OCI-LY3 (cell line): ENCODE results near the gene CPLANE1.

Experiments used
- CTCF ChIP-seq: fragments of 200-600, 300-600 bp; sonication (generic); IDR thresholded peaks from 2 replicates; pipeline ENCODE4 v1.5.1; 2014; ENCODE audit warnings: antibody characterized with exemption, low read length, low read depth
- EZH2phosphoT487 ChIP-seq: fragments of 200-600 bp; shearing (Covaris generic); IDR thresholded peaks from 2 replicates; pipeline ENCODE4 v1.6.1; 2018; ENCODE audit warnings: antibody characterized with exemption, mixed run types, low read depth

GRCh38 chr5:37064442-37064841 lies 184.7 kb downstream of the CPLANE1 start:
- TF ChIP-seq CTCF, result no peak
- TF ChIP-seq EZH2phosphoT487, result no peak
